HepG2 (cell line): ENCODE measurements around the gene PRDM11. TPM values are rescaled to one million over a fixed set of nuclear protein-coding genes. Genes with fewer than 3 reads are reported as not detected.

Experiments used
- ATAC-seq: fragments of 200-7000 bp; cut with Tn5 transposase; 3 replicates; pipeline ENCODE4 v1.9.1; 2020; ENCODE audit warnings: mild to moderate bottlenecking, moderate library complexity
- BruUV-seq: library from RNA; stranded (reverse); fragments of 400-500 nt; replicated peaks from 2 replicates; lab custom pipeline; 2021; lab: Mats Ljungman, UMichigan
- CTCF ChIA-PET: fragments of 300-600 bp; formaldehyde crosslinking; extraction: SDS; loops from one replicate; lab custom pipeline; 2021; ENCODE audit warnings: low total read pairs, inconsistent platforms, low intra/inter-chr PET ratio; lab: Yijun Ruan, JAX
- POLR2A ChIA-PET: fragments of 350-600 bp; sonication (Branson Sonifier 250); formaldehyde crosslinking; loops from one replicate; lab custom pipeline; 2020; ENCODE audit warnings: antibody characterized with exemption, inconsistent platforms; lab: Yijun Ruan, JAX
- DNase-seq: peaks from one replicate; pipeline ENCODE4 v3.0.0-alpha.2; 2015; ENCODE audit warnings: low spot score
- FAIRE-seq: peaks from 3 replicates; lab custom pipeline; 2011; peaks lifted over from hg19 to GRCh38; lab: Jason Lieb, UNC
- H2AFZ ChIP-seq: one replicate; pipeline ENCODE4 v1.6.1; 2011; ENCODE audit warnings: low read length, inconsistent platforms
- H3K27ac ChIP-seq: fragments of 300-600 bp; 3 replicates; pipeline ENCODE4 v1.8.0; 2011; ENCODE audit warnings: mixed run types, mild to moderate bottlenecking, mixed read lengths, low read length, inconsistent platforms; ENCODE audit not compliant: insufficient read depth; ENCODE audit errors: extremely low read length
- H3K27me3 ChIP-seq, 2 experiments: fragments of 200-600 bp in 1 of 2; 2 replicates in 1 of 2; 3 replicates in 1 of 2; pipeline versions ENCODE4 v1.6.0 to v1.8.0; 2011; ENCODE audit warnings: low read length in 2 of 2, mild to moderate bottlenecking in 2 of 2, moderate library complexity in 2 of 2, inconsistent platforms in 1 of 2; ENCODE audit not compliant: insufficient read depth in 2 of 2, control insufficient read depth in 1 of 2
- H3K36me3 ChIP-seq, 2 experiments: fragments of 200-600 bp in 1 of 2; replicated peaks in 1 of 2; 2 replicates in 1 of 2; 3 replicates in 1 of 2; pipeline versions ENCODE4 v1.5.1 to v1.8.0; 2011; ENCODE audit warnings: low read length in 2 of 2, inconsistent platforms in 1 of 2; ENCODE audit not compliant: insufficient read depth in 2 of 2, control insufficient read depth in 1 of 2
- H3K4me1 ChIP-seq: 2 replicates; pipeline ENCODE4 v1.5.1; 2012; ENCODE audit warnings: low read length, inconsistent platforms; ENCODE audit not compliant: insufficient read depth
- H3K4me2 ChIP-seq: 2 replicates; pipeline ENCODE4 v1.6.0; 2011; ENCODE audit warnings: low read depth, low read length, inconsistent platforms
- H3K4me3 ChIP-seq, 3 experiments: fragments of 200-600 bp in 1 of 3; sonication (generic), shearing (Covaris generic) in 1 of 3; replicated peaks in 1 of 3; 2 replicates each; pipeline ENCODE4 v1.5.1; 2011 to 2016; ENCODE audit warnings: low read length in 3 of 3, inconsistent platforms in 2 of 3, low read depth in 2 of 3, mild to moderate bottlenecking in 2 of 3, control low read depth in 1 of 3, mixed read lengths in 1 of 3; ENCODE audit not compliant: insufficient read depth in 1 of 3
- H3K79me2 ChIP-seq: one replicate; pipeline ENCODE4 v1.6.1; 2011; ENCODE audit warnings: low read length, inconsistent platforms; ENCODE audit not compliant: insufficient read depth
- H3K9ac ChIP-seq: 2 replicates; pipeline ENCODE4 v1.6.0; 2011; ENCODE audit warnings: mild to moderate bottlenecking, low read depth, low read length, inconsistent platforms; ENCODE audit not compliant: insufficient read depth
- H3K9me3 ChIP-seq: 2 replicates; pipeline ENCODE4 v1.5.1; 2012; ENCODE audit warnings: mild to moderate bottlenecking, low read length
- H4K20me1 ChIP-seq: 2 replicates; pipeline ENCODE4 v1.6.0; 2011; ENCODE audit warnings: inconsistent platforms, mild to moderate bottlenecking, low read length, moderate library complexity; ENCODE audit not compliant: insufficient read depth
- CEBPG ChIP-seq: IDR thresholded peaks from 2 replicates; pipeline ENCODE4 v1.6.1; 2016
- PAX8 ChIP-seq: sonication (generic); formaldehyde crosslinking; IDR thresholded peaks from 2 replicates; pipeline ENCODE4 v1.8.0; 2022; ENCODE audit warnings: mild to moderate bottlenecking, missing genetic modification reagents, borderline replicate concordance
- STAG1 ChIP-seq: sonication (generic); formaldehyde crosslinking; IDR thresholded peaks from 2 replicates; pipeline ENCODE4 v1.4.0; 2020; ENCODE audit warnings: missing genetic modification reagents
- XRCC5 ChIP-seq: fragments of 200-400 bp; formaldehyde crosslinking; optimal IDR thresholded peaks from 2 replicates; pipeline ENCODE3; 2017; ENCODE audit warnings: mild to moderate bottlenecking, low read length
- ZNF530 ChIP-seq: sonication (generic); formaldehyde crosslinking; IDR thresholded peaks from 2 replicates; pipeline ENCODE4 v1.5.0; 2020; ENCODE audit warnings: low read depth, mild to moderate bottlenecking, missing genetic modification reagents
- ZNF556 ChIP-seq: sonication (generic); formaldehyde crosslinking; IDR thresholded peaks from 2 replicates; pipeline ENCODE4 v1.4.0; 2020; ENCODE audit warnings: mild to moderate bottlenecking, missing genetic modification reagents, borderline replicate concordance
- ZNF761 ChIP-seq: sonication (generic); formaldehyde crosslinking; conservative IDR thresholded peaks from 2 replicates; pipeline ENCODE4 v1.4.0; 2020; ENCODE audit warnings: mild to moderate bottlenecking, missing genetic modification reagents
- WGBS: methylation state at CpG from one replicate; pipeline ENCODE4 v1.1.6; 2017; ENCODE audit warnings: low lambda C conversion rate; 5-methylcytosine and 5-hydroxymethylcytosine counted together
- in situ Hi-C: cut with HindIII; loops from 2 replicates; pipeline ENCODE4 v1.10.0; 2017; ENCODE audit warnings: low pct_unique_long_range_greater_than_20kb; ENCODE audit not compliant: extremely low pct_ligation_motif_present
- intact Hi-C: fragments of 100-400 bp; cut with micrococcal nuclease; formaldehyde crosslinking; loops from one replicate; pipeline ENCODE4 v1.10.0; 2022; ENCODE audit not compliant: unreplicated experiment
- polyA plus RNA-seq, 8 experiments: library from polyadenylated mRNA; depleted of rRNA in 3 of 8; stranded (reverse) in 7 of 8; unstranded in 1 of 8; fragments of >200 nt; fragmentation: Illumina TruSeq in 4 of 8; extraction: Trizol in 4 of 8; gene quantifications; 2 replicates each; pipeline versions ENCODE4 v1.2.1 to v1.2.3, GENCODE V29; 2011 to 2016; ENCODE audit warnings: low read depth in 4 of 8, missing spikeins in 1 of 8, mixed read lengths in 1 of 8; ENCODE audit not compliant: insufficient read depth in 1 of 8
- total RNA-seq, 5 experiments: library from RNA; depleted of rRNA; stranded (reverse); fragments of >200 nt; fragmentation: Illumina TruSeq; extraction: Trizol; gene quantifications; 2 replicates each; pipeline ENCODE4 v1.2.3, GENCODE V29; 2016; ENCODE audit warnings: low read depth in 1 of 5
- TF ChIP-seq, protein P1 (sequence below): sonication (generic); formaldehyde crosslinking; IDR thresholded peaks from 2 replicates; pipeline ENCODE4 v1.5.0; 2020; ENCODE audit warnings: mild to moderate bottlenecking, missing genetic modification reagents, moderate library complexity
- TF ChIP-seq, protein P2 (sequence below): sonication (generic); formaldehyde crosslinking; IDR thresholded peaks from 2 replicates; pipeline ENCODE4 v1.4.0; 2020; ENCODE audit warnings: missing genetic modification reagents

PRDM11 gene
- total and polyA plus RNA-seq, 2 of the 13 experiments (the other 11 are each of a cell fraction or from before 2014, with no cell fraction given), result 3.4 to 4.7 TPM

DNA sequence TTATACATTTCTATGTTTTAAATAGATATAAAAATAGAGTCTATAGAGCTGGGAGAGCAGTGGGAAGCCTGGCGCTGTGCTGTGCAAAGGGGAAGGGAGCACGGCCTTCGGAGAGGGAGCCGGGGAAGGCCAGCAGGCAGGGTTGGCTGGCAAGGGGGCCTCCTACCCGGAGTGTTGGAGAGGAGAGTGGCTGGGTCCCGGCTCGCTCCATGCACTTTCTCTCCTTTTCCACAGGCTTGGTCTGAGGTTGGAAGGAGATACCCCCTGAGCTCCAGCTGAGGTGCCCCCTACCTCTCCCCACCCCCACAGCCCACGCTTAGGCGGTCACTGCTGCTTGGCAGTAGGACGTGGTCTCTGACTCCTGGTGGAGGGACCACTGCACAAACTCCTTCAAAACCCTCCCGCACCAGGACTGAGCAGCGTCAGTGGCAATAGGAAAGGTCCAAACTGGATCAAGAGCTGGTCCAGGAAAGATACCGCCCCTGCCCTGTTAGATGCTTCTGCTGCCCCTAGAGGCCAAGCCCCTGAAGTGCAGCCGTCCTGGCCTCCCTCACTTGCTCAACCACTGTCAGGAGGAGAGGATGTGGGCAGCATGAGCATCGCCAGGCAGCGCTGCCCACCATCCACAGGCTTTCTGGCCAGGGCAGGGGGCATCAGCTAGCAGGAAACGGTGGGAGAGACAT, 86.8 kb downstream of the PRDM11 start:
- peak; percentile 26 for FAIRE-seq
- ATAC-seq, result peak; percentile 91
- 0 out of 2 replicates have a peak, but pooled peaks cover 2% of the 10 kb centered on the region for H4K20me1 ChIP-seq
- H3K4me1 ChIP-seq, result no peaks in the 10 kb centered on the region
- H3K4me3 ChIP-seq, result no peak overlapping the region
- WGBS, result 62% methylated on average over 6 of the region's 17 CpGs
- no peaks in the 10 kb centered on the region for H3K9me3 ChIP-seq
- no peak overlapping the region for H3K27ac ChIP-seq
- H3K79me2 ChIP-seq, result no peaks in the 10 kb centered on the region
- H3K9ac ChIP-seq, result no peak overlapping the region
- intact Hi-C loops (loop anchor here (1.0 kb wide), 1 partner anchor 123 kb away; no protein-coding TSS in a partner anchor), in situ Hi-C loops (no loop called here)
- ChIA-PET POLR2A (no interaction called here), CTCF (no interaction called here)
- BruUV-seq, result no TSS peak
- no peak for TF ChIP-seq ZNF530
- TF ChIP-seq, protein P1, sequence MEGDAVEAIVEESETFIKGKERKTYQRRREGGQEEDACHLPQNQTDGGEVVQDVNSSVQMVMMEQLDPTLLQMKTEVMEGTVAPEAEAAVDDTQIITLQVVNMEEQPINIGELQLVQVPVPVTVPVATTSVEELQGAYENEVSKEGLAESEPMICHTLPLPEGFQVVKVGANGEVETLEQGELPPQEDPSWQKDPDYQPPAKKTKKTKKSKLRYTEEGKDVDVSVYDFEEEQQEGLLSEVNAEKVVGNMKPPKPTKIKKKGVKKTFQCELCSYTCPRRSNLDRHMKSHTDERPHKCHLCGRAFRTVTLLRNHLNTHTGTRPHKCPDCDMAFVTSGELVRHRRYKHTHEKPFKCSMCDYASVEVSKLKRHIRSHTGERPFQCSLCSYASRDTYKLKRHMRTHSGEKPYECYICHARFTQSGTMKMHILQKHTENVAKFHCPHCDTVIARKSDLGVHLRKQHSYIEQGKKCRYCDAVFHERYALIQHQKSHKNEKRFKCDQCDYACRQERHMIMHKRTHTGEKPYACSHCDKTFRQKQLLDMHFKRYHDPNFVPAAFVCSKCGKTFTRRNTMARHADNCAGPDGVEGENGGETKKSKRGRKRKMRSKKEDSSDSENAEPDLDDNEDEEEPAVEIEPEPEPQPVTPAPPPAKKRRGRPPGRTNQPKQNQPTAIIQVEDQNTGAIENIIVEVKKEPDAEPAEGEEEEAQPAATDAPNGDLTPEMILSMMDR (CRISPR knock-in tag), result peak; percentile 78
- TF ChIP-seq PAX8 (CRISPR knock-in tag), result no peak
- TF ChIP-seq, protein P2, sequence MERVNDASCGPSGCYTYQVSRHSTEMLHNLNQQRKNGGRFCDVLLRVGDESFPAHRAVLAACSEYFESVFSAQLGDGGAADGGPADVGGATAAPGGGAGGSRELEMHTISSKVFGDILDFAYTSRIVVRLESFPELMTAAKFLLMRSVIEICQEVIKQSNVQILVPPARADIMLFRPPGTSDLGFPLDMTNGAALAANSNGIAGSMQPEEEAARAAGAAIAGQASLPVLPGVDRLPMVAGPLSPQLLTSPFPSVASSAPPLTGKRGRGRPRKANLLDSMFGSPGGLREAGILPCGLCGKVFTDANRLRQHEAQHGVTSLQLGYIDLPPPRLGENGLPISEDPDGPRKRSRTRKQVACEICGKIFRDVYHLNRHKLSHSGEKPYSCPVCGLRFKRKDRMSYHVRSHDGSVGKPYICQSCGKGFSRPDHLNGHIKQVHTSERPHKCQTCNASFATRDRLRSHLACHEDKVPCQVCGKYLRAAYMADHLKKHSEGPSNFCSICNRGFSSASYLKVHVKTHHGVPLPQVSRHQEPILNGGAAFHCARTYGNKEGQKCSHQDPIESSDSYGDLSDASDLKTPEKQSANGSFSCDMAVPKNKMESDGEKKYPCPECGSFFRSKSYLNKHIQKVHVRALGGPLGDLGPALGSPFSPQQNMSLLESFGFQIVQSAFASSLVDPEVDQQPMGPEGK (CRISPR knock-in tag), result no peak
- TF ChIP-seq STAG1 (CRISPR knock-in tag), result peak; percentile 55
- TF ChIP-seq ZNF761 (CRISPR knock-in tag), result no peak
- 0 out of 2 replicates have a peak, but pooled peaks have one; percentile 5 for TF ChIP-seq CEBPG (CRISPR knock-in tag)
- TF ChIP-seq ZNF556 (CRISPR knock-in tag), result no peak
- peak; percentile 89 for TF ChIP-seq XRCC5
- H3K36me3 ChIP-seq, result no peaks in the 10 kb centered on the region
- H3K4me2 ChIP-seq, result no peak overlapping the region
- peak; percentile 47 for DNase-seq
- no peak overlapping the region for H2AFZ ChIP-seq
- peaks cover 0 to 1% of the 10 kb centered on the region in 2 experiments; a peak in 1 of 5 replicates for H3K27me3 ChIP-seq
